Transverse colon (tissue), 3 donors: ENCODE data around the gene WAS.
"Not testable (repeated sequence)": the region's sequence is repeated elsewhere in the genome, so short reads cannot be mapped to it uniquely, and the experiment has no call there.

ENCODE experiments used
- EP300 ChIP-seq: sonication (generic); formaldehyde crosslinking; IDR thresholded peaks from one replicate; pipeline ENCODE4 v1.6.1; 2017; ENCODE audit warnings: antibody characterized with exemption, low read depth
- POLR2A ChIP-seq: fragments of 450-650 bp; IDR thresholded peaks from one replicate; pipeline ENCODE4 v1.6.1; 2016; ENCODE audit warnings: antibody characterized with exemption, mild to moderate bottlenecking, moderate library complexity
- TF ChIP-seq, protein P1 (sequence below), 5 experiments: fragments of 200-600 bp in 3 of 5; fragments of 450-650 bp in 2 of 5; sonication (generic) in 3 of 5; IDR thresholded peaks; 1 replicate in 2 of 5; 2 replicates in 3 of 5; pipeline ENCODE4 v1.5.1; 2016 to 2017; ENCODE audit warnings: antibody characterized with exemption in 5 of 5, inconsistent platforms in 3 of 5, mild to moderate bottlenecking in 2 of 5, moderate library complexity in 1 of 5

- TF ChIP-seq, protein P1, sequence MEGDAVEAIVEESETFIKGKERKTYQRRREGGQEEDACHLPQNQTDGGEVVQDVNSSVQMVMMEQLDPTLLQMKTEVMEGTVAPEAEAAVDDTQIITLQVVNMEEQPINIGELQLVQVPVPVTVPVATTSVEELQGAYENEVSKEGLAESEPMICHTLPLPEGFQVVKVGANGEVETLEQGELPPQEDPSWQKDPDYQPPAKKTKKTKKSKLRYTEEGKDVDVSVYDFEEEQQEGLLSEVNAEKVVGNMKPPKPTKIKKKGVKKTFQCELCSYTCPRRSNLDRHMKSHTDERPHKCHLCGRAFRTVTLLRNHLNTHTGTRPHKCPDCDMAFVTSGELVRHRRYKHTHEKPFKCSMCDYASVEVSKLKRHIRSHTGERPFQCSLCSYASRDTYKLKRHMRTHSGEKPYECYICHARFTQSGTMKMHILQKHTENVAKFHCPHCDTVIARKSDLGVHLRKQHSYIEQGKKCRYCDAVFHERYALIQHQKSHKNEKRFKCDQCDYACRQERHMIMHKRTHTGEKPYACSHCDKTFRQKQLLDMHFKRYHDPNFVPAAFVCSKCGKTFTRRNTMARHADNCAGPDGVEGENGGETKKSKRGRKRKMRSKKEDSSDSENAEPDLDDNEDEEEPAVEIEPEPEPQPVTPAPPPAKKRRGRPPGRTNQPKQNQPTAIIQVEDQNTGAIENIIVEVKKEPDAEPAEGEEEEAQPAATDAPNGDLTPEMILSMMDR (IDR thresholded peaks at IDR 0.05) = not testable (repeated sequence)
- TF ChIP-seq EP300, POLR2A: not testable (repeated sequence)
Observed at GRCh38 chrX:48680467-48680866, 3.1 kb upstream of the WAS start.
